Measurements from ENCODE around the gene ARHGAP15. TPM values are rescaled to one million over a fixed set of nuclear protein-coding genes. Genes with fewer than 3 reads are reported as not detected.

The ARHGAP15 gene
- total RNA-seq, 2 donors from 2014 or later: 0.86 TPM; not detected in 1

DNA sequence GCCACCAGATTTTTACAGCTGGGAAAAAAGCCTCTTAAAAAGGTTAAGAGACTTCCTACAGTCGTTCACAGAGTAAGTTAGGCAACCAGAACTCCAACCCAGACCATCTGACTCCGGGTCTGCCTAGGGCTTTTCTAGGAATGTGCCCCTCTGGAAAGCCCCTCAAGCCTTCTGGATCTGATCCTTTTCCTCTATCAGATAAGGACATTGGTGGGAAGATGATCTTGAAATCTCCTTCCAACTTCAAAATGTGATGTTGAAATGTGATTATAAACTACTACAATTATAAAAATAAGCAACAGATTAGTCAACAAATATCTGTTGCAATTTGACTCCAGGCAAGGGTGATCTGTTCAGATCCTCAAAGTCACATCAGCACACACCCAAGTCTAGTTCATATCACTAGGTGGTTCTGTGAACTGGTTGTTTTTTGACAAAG lies 270.4 kb downstream of the ARHGAP15 start:
- TF ChIP-seq CTCF (conservative IDR thresholded peaks at IDR 0.05): no peak
- WGBS, 2 experiments (ENCODE audit: insufficient coverage in 1 of 2, insufficient read length in 1 of 2): 86 to 88% methylated on average over 2 of the region's 2 CpGs
- Histone ChIP-seq H3K9ac (ENCODE audit: extremely low read depth, low read length, poor library complexity, severe bottlenecking) (no peak overlapping the region), H3K9me3 (ENCODE audit: control insufficient read depth, low read length) (no peaks in the 10 kb centered on the region), H3K4me1 (ENCODE audit: control insufficient read depth, insufficient read depth, low read length) (no peaks in the 10 kb centered on the region), H3K27ac (ENCODE audit: low read depth, low read length) (no peak overlapping the region), H3K4me3 (ENCODE audit: low read length) (no peak overlapping the region), H3K27me3 (ENCODE audit: control insufficient read depth, insufficient read depth, low read length, poor library complexity, severe bottlenecking) (no peaks in the 10 kb centered on the region), H3K36me3 (ENCODE audit: control insufficient read depth, insufficient read depth, low read length) (no peaks in the 10 kb centered on the region)
- no peak overlapping the region for H3K27ac Mint-ChIP-seq
- no peaks in the 10 kb centered on the region for H3K36me3 Mint-ChIP-seq (ENCODE audit: low read depth)
- no peaks in the 10 kb centered on the region for H3K27me3 Mint-ChIP-seq (ENCODE audit: insufficient read depth)
- no peaks in the 10 kb centered on the region for H3K9me3 Mint-ChIP-seq
- no peak for DNase-seq
- H3K4me3 Mint-ChIP-seq: no peak overlapping the region
- peaks cover 5% of the 10 kb centered on the region for H3K4me1 Mint-ChIP-seq

- Histone ChIP-seq H3K36me3 (ENCODE audit: control insufficient read depth, insufficient read depth, low read length) (no peaks in the 10 kb centered on the region), H3K4me3 (ENCODE audit: low read length) (no peak overlapping the region), H3K4me1 (ENCODE audit: control insufficient read depth, insufficient read depth, low read length) (no peaks in the 10 kb centered on the region), H3K27me3 (ENCODE audit: control insufficient read depth, insufficient read depth, low read length, poor library complexity, severe bottlenecking) (no peaks in the 10 kb centered on the region), H3K9ac (ENCODE audit: extremely low read depth, low read length, poor library complexity, severe bottlenecking) (no peak overlapping the region), H3K9me3 (ENCODE audit: control insufficient read depth, low read length) (no peaks in the 10 kb centered on the region), H3K27ac (ENCODE audit: low read depth, low read length) (no peak overlapping the region)
- Mint-ChIP-seq H3K27ac (no peak overlapping the region), H3K27me3 (ENCODE audit: insufficient read depth) (no peaks in the 10 kb centered on the region), H3K9me3 (no peaks in the 10 kb centered on the region), H3K4me3 (no peak overlapping the region), H3K4me1 (peaks cover 5% of the 10 kb centered on the region), H3K36me3 (ENCODE audit: low read depth) (no peaks in the 10 kb centered on the region)
- DNase-seq: no peak
- WGBS, 2 experiments (ENCODE audit: insufficient coverage in 1 of 2, insufficient read length in 1 of 2): 89% methylated on average over 2 of the region's 2 CpGs; no CpG with 5 or more reads in 1 of the 2 experiments
- no peak for TF ChIP-seq CTCF (conservative IDR thresholded peaks at IDR 0.05)
These were observed 272.6 kb downstream of the ARHGAP15 start for GRCh38 chr2:143401861-143402260.

DNA sequence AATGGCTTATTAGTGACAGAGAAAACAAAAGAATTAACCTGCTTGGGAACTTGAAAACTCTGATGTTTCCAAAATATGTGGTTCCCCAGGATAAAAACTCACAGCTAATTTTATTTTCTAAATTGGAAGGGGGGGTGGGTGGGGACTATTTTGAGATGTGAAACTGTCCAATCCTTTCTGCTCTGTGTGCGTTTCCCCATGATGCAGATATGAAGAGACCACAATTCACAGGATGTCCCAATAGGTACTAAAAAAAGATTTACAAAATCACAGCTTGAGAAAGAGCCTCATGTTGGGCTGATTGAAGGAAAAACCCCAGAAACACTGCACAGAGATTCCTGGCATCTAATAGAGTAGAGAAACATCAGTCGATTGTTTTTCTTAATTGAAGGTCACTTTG lies 273.2 kb downstream of the ARHGAP15 start:
- no peak for DNase-seq
- 84 to 100% methylated on average over 1 to 2 of the region's 2 CpGs for WGBS, 2 experiments (ENCODE audit: insufficient coverage in 1 of 2, insufficient read length in 1 of 2)
- Histone ChIP-seq H3K9ac (ENCODE audit: extremely low read depth, low read length, poor library complexity, severe bottlenecking) (no peak overlapping the region), H3K27me3 (ENCODE audit: control insufficient read depth, insufficient read depth, low read length, poor library complexity, severe bottlenecking) (no peaks in the 10 kb centered on the region), H3K4me1 (ENCODE audit: control insufficient read depth, insufficient read depth, low read length) (no peaks in the 10 kb centered on the region), H3K9me3 (ENCODE audit: control insufficient read depth, low read length) (no peaks in the 10 kb centered on the region), H3K36me3 (ENCODE audit: control insufficient read depth, insufficient read depth, low read length) (no peaks in the 10 kb centered on the region), H3K4me3 (ENCODE audit: low read length) (no peak overlapping the region), H3K27ac (ENCODE audit: low read depth, low read length) (no peak overlapping the region)
- Mint-ChIP-seq H3K27ac (no peak overlapping the region), H3K27me3 (ENCODE audit: insufficient read depth) (no peaks in the 10 kb centered on the region), H3K4me1 (peaks cover 5% of the 10 kb centered on the region), H3K4me3 (no peak overlapping the region), H3K36me3 (ENCODE audit: low read depth) (no peaks in the 10 kb centered on the region), H3K9me3 (no peaks in the 10 kb centered on the region)
- no peak for TF ChIP-seq CTCF (conservative IDR thresholded peaks at IDR 0.05)
